CD8-positive, alpha-beta memory T cell (primary cell): Measurements from ENCODE around the gene JAM2. TPM values are rescaled to one million over a fixed set of nuclear protein-coding genes. Genes with fewer than 3 reads are reported as not detected.
A peak's percentile ranks its signal among the peaks of the same experiment; 100 is the strongest.

Experiments
- CTCF ChIA-PET: fragments of 350-600 bp; sonication (Branson Sonifier 250); formaldehyde crosslinking; loops from one replicate; lab custom pipeline; 2021; ENCODE audit warnings: antibody characterized with exemption; lab: Charles Lee
- POLR2A ChIA-PET: fragments of 350-600 bp; sonication (Branson Sonifier 250); formaldehyde crosslinking; loops from one replicate; lab custom pipeline; 2021; ENCODE audit warnings: antibody characterized with exemption; lab: Charles Lee
- DNase-seq, 5 donors: peaks; one replicate each; pipeline versions ENCODE4 v3.0.0 to v3.0.0-alpha.2; 2020 to 2022; ENCODE audit warnings: mixed read lengths in 1 of 5
- H3K27ac ChIP-seq: one replicate; pipeline ENCODE4 v1.7.0; 2013; ENCODE audit warnings: low read depth, mild to moderate bottlenecking, low read length, moderate library complexity
- H3K27me3 ChIP-seq: 2 replicates; pipeline ENCODE4 v1.7.0; 2013; ENCODE audit warnings: low read length, mild to moderate bottlenecking; ENCODE audit not compliant: insufficient read depth, poor library complexity, severe bottlenecking
- H3K36me3 ChIP-seq: 2 replicates; pipeline ENCODE4 v1.7.0; 2013; ENCODE audit warnings: mild to moderate bottlenecking, low read length, moderate library complexity; ENCODE audit not compliant: insufficient read depth
- H3K4me1 ChIP-seq: 2 replicates; pipeline ENCODE4 v1.7.0; 2013; ENCODE audit warnings: mild to moderate bottlenecking, low read length, moderate library complexity; ENCODE audit not compliant: insufficient read depth
- H3K4me3 ChIP-seq: 2 replicates; pipeline ENCODE4 v1.7.0; 2013; ENCODE audit warnings: mild to moderate bottlenecking, low read length
- H3K9me3 ChIP-seq: 2 replicates; pipeline ENCODE4 v1.7.0; 2013; ENCODE audit warnings: mild to moderate bottlenecking, low read length
- H3K27ac Mint-ChIP-seq, 8 donors: one replicate each; pipeline ENCODE4 v1.8.0; 2020 to 2021; ENCODE audit warnings: mixed read lengths in 8 of 8, mild to moderate bottlenecking in 6 of 8, inconsistent platforms in 3 of 8, moderate library complexity in 3 of 8
- H3K27me3 Mint-ChIP-seq, 2 donors: one replicate each; pipeline ENCODE4 v1.8.0; 2020 to 2021; ENCODE audit warnings: mixed read lengths in 2 of 2, mild to moderate bottlenecking in 1 of 2, moderate library complexity in 1 of 2
- H3K36me3 Mint-ChIP-seq, 3 donors: one replicate each; pipeline ENCODE4 v1.8.0; 2020 to 2021; ENCODE audit warnings: mixed read lengths in 3 of 3, inconsistent platforms in 1 of 3, mild to moderate bottlenecking in 1 of 3
- H3K4me1 Mint-ChIP-seq, 3 donors: one replicate each; pipeline ENCODE4 v1.8.0; 2020 to 2021; ENCODE audit warnings: mixed read lengths in 3 of 3, inconsistent platforms in 1 of 3, mild to moderate bottlenecking in 1 of 3
- H3K4me3 Mint-ChIP-seq, 7 donors: one replicate each; pipeline ENCODE4 v1.8.0; 2020 to 2021; ENCODE audit warnings: mixed read lengths in 7 of 7, mild to moderate bottlenecking in 6 of 7, moderate library complexity in 4 of 7, inconsistent platforms in 2 of 7
- H3K9me3 Mint-ChIP-seq, 5 donors: one replicate each; pipeline ENCODE4 v1.8.0; 2020 to 2022; ENCODE audit warnings: mixed read lengths in 5 of 5, mild to moderate bottlenecking in 3 of 5, moderate library complexity in 2 of 5, inconsistent platforms in 1 of 5
- polyA plus RNA-seq: library from polyadenylated mRNA; unstranded; fragments of 300-500 nt; fragmentation: Illumina TruSeq; gene quantifications from one replicate; pipeline ENCODE4 v1.2.3, GENCODE V29; 2021
- total RNA-seq, 2 experiments: library from RNA; stranded (reverse); gene quantifications; one replicate each; pipeline ENCODE4 v1.2.3, GENCODE V29; 2021

Gene JAM2
- total and polyA plus RNA-seq, 3 experiments from 2014 or later = 1.2 to 1.4 TPM; not detected in 1

GRCh38 chr21:25637851-25638659 lies 1.0 kb upstream of the JAM2 start:
- Mint-ChIP-seq H3K27ac (no peak overlapping the region), H3K27me3 (peaks cover 19 to 53% of the 10 kb centered on the region in 2 donors), H3K36me3 (peaks cover 0 to 3% (median 0%) of the 10 kb centered on the region in 3 donors), H3K9me3 (peaks cover 0 to 1% (median 0%) of the 10 kb centered on the region in 5 donors), H3K4me1 (peaks cover 14 to 18% (median 18%) of the 10 kb centered on the region in 3 donors), H3K4me3 (peak overlapping the region in 6 of 7 donors; percentile 64 to 87 (median 82))
- no peak for DNase-seq
- ChIA-PET CTCF (interaction anchor here (1.2 to 3.2 kb wide), 3 partner anchors 13 to 70 kb away, joined by 3 to 15 read pairs (median 3); no protein-coding TSS in a partner anchor), POLR2A (no interaction called here)
- H3K27me3 ChIP-seq = peaks cover 4% of the 10 kb centered on the region
- H3K4me3 ChIP-seq = no peak overlapping the region
- H3K4me1 ChIP-seq = peaks cover 12% of the 10 kb centered on the region
- H3K9me3 ChIP-seq = no peaks in the 10 kb centered on the region
- H3K36me3 ChIP-seq = no peaks in the 10 kb centered on the region
- H3K27ac ChIP-seq = no peak overlapping the region

- Mint-ChIP-seq H3K9me3 (peaks cover 0 to 1% (median 0%) of the 10 kb centered on the region in 5 donors), H3K4me1 (peaks cover 14 to 18% (median 18%) of the 10 kb centered on the region in 3 donors), H3K4me3 (peak overlapping the region; percentile 68 to 90 (median 84)), H3K27me3 (peaks cover 19 to 45% of the 10 kb centered on the region in 2 donors), H3K36me3 (peaks cover 0 to 2% (median 0%) of the 10 kb centered on the region in 3 donors), H3K27ac (peak overlapping the region in 2 of 8 donors; percentile 33 to 61)
- Histone ChIP-seq H3K27me3 (peaks cover 4% of the 10 kb centered on the region), H3K4me3 (peak overlapping the region; percentile 53), H3K4me1 (peaks cover 12% of the 10 kb centered on the region), H3K36me3 (no peaks in the 10 kb centered on the region), H3K9me3 (no peaks in the 10 kb centered on the region), H3K27ac (no peak overlapping the region)
- ChIA-PET POLR2A (no interaction called here), CTCF (interaction anchor here (3.2 kb wide), 1 partner anchor 31 kb away, joined by 15 read pairs; no protein-coding TSS in a partner anchor)
- DNase-seq = peak; percentile 23 to 66 (median 40)
These were observed 618 bp downstream of the JAM2 start for GRCh38 chr21:25639551-25640201.

GRCh38 chr21:25640202-25640942 lies 1.3 kb downstream of the JAM2 start:
- Histone ChIP-seq H3K27ac (no peak overlapping the region), H3K27me3 (peaks cover 4% of the 10 kb centered on the region), H3K9me3 (no peaks in the 10 kb centered on the region), H3K36me3 (no peaks in the 10 kb centered on the region), H3K4me3 (peak overlapping the region; percentile 53), H3K4me1 (peaks cover 12% of the 10 kb centered on the region)
- Mint-ChIP-seq H3K9me3 (peaks cover 0 to 1% (median 0%) of the 10 kb centered on the region in 5 donors), H3K36me3 (no peaks in the 10 kb centered on the region), H3K27ac (peak overlapping the region in 6 of 8 donors; percentile 14 to 95 (median 52)), H3K4me3 (peak overlapping the region; percentile 68 to 90 (median 84)), H3K4me1 (peaks cover 14 to 18% (median 18%) of the 10 kb centered on the region in 3 donors), H3K27me3 (peaks cover 16 to 39% of the 10 kb centered on the region in 2 donors)
- ChIA-PET CTCF (interaction anchor here (3.2 kb wide), 1 partner anchor 32 kb away, joined by 15 read pairs; no protein-coding TSS in a partner anchor), POLR2A (no interaction called here)
- DNase-seq = no peak

- H3K4me1 ChIP-seq = peaks cover 12% of the 10 kb centered on the region
- H3K4me3 ChIP-seq = no peak overlapping the region
- H3K4me1 Mint-ChIP-seq = peaks cover 14 to 18% (median 18%) of the 10 kb centered on the region in 3 donors
- H3K27ac Mint-ChIP-seq = peak overlapping the region in 5 of 8 donors; percentile 14 to 95 (median 72)
- DNase-seq = no peak
- POLR2A ChIA-PET = no interaction called here
- H3K4me3 Mint-ChIP-seq = peak overlapping the region; percentile 68 to 90 (median 84)
- H3K36me3 ChIP-seq = no peaks in the 10 kb centered on the region
- H3K27me3 ChIP-seq = peaks cover 4% of the 10 kb centered on the region
- peaks cover 0 to 1% (median 0%) of the 10 kb centered on the region in 5 donors for H3K9me3 Mint-ChIP-seq
- CTCF ChIA-PET = interaction anchor here (3.2 kb wide), 1 partner anchor 32 kb away, joined by 15 read pairs; no protein-coding TSS in a partner anchor
- no peaks in the 10 kb centered on the region for H3K9me3 ChIP-seq
- no peak overlapping the region for H3K27ac ChIP-seq
- H3K36me3 Mint-ChIP-seq = no peaks in the 10 kb centered on the region
- H3K27me3 Mint-ChIP-seq = peaks cover 16 to 35% of the 10 kb centered on the region in 2 donors
These were observed 1.9 kb downstream of the JAM2 start for GRCh38 chr21:25640943-25641292.

- no peak overlapping the region for H3K27ac ChIP-seq
- no peaks in the 10 kb centered on the region for H3K36me3 ChIP-seq
- H3K27me3 ChIP-seq = no peaks in the 10 kb centered on the region
- no peak overlapping the region for H3K4me3 ChIP-seq
- Mint-ChIP-seq H3K4me3 (no peak overlapping the region), H3K27ac (no peak overlapping the region), H3K36me3 (no peaks in the 10 kb centered on the region), H3K27me3 (peaks cover 5 to 16% of the 10 kb centered on the region in 2 donors), H3K9me3 (peaks cover 0 to 1% (median 0%) of the 10 kb centered on the region in 5 donors), H3K4me1 (peaks cover 13 to 16% (median 16%) of the 10 kb centered on the region in 3 donors)
- ChIA-PET CTCF (interaction anchor here (1.1 to 1.2 kb wide), 2 partner anchors 9 to 35 kb away, joined by 3 read pairs; no protein-coding TSS in a partner anchor), POLR2A (no interaction called here)
- DNase-seq = no peak
- no peaks in the 10 kb centered on the region for H3K9me3 ChIP-seq
- peaks cover 11% of the 10 kb centered on the region for H3K4me1 ChIP-seq
These were observed 4.4 kb downstream of the JAM2 start for GRCh38 chr21:25643486-25643885.

- peaks cover 0 to 1% (median 0%) of the 10 kb centered on the region in 5 donors for H3K9me3 Mint-ChIP-seq
- H3K9me3 ChIP-seq = no peaks in the 10 kb centered on the region
- H3K4me1 ChIP-seq = no peaks in the 10 kb centered on the region
- H3K36me3 Mint-ChIP-seq = no peaks in the 10 kb centered on the region
- no peak overlapping the region for H3K27ac Mint-ChIP-seq
- H3K27me3 ChIP-seq = no peaks in the 10 kb centered on the region
- no peak overlapping the region for H3K4me3 ChIP-seq
- no peak for DNase-seq
- H3K27ac ChIP-seq = no peak overlapping the region
- H3K4me1 Mint-ChIP-seq = no peaks in the 10 kb centered on the region
- H3K27me3 Mint-ChIP-seq = no peaks in the 10 kb centered on the region
- ChIA-PET CTCF (interaction anchor here (1.5 to 1.8 kb wide), 2 partner anchors 9 to 39 kb away, joined by 3 to 4 read pairs; no protein-coding TSS in a partner anchor), POLR2A (no interaction called here)
- peak overlapping the region in 1 of 7 donors; percentile 9 for H3K4me3 Mint-ChIP-seq
- no peaks in the 10 kb centered on the region for H3K36me3 ChIP-seq
These were observed 7.4 kb downstream of the JAM2 start for GRCh38 chr21:25646474-25646873.

- no peaks in the 10 kb centered on the region for H3K4me1 Mint-ChIP-seq
- POLR2A ChIA-PET = no interaction called here
- no peak for DNase-seq
These were observed 8.6 kb downstream of the JAM2 start for GRCh38 chr21:25647647-25648046.

More at GRCh38 chr21:25647647-25648046, 8.6 kb downstream of the JAM2 start:
- CTCF ChIA-PET = interaction anchor here (1.5 to 1.8 kb wide), 2 partner anchors 8 to 40 kb away, joined by 3 to 4 read pairs; no protein-coding TSS in a partner anchor
- no peaks in the 10 kb centered on the region for H3K36me3 ChIP-seq
- H3K27ac ChIP-seq = no peak overlapping the region
- Mint-ChIP-seq H3K9me3 (peaks cover 0 to 1% (median 0%) of the 10 kb centered on the region in 5 donors), H3K4me3 (no peak overlapping the region), H3K27ac (no peak overlapping the region), H3K36me3 (no peaks in the 10 kb centered on the region), H3K27me3 (no peaks in the 10 kb centered on the region)
- H3K9me3 ChIP-seq = no peaks in the 10 kb centered on the region
- H3K27me3 ChIP-seq = no peaks in the 10 kb centered on the region
- H3K4me1 ChIP-seq = no peaks in the 10 kb centered on the region
- H3K4me3 ChIP-seq = no peak overlapping the region
